NCI-H460 (cell line): ENCODE measurements around the gene METAP2. TPM values are rescaled to one million over a fixed set of nuclear protein-coding genes. Genes with fewer than 3 reads are reported as not detected.

ENCODE experiments used
- DNase-seq: peaks from one replicate; pipeline ENCODE4 v3.0.0-alpha.2; 2016; ENCODE audit warnings: low read depth; ENCODE audit errors: extremely low read depth
- small RNA-seq, 2 experiments: library from RNA; depleted of rRNA; stranded (forward); fragments of <200 nt; gene quantifications; one replicate each; pipeline ENCODE3, GENCODE V24; 2014
- total RNA-seq: library from RNA; depleted of rRNA; stranded (reverse); fragments of >200 nt; shearing (Covaris generic); gene quantifications from 2 replicates; pipeline ENCODE4 v1.2.3, GENCODE V29; 2014; rRNA removed

METAP2 gene
- total RNA-seq, 1 experiment from 2014 or later = 168 TPM

GRCh38 chr12:95547522-95548055, 73.6 kb downstream of the METAP2 start:
- no peak for DNase-seq

- no peak for DNase-seq
These were observed 74.1 kb downstream of the METAP2 start for GRCh38 chr12:95548056-95548538.

GRCh38 chr12:95548539-95549391, 74.8 kb downstream of the METAP2 start:
- DNase-seq = no peak

GRCh38 chr12:95549392-95550084, 75.6 kb downstream of the METAP2 start:
- no peak for DNase-seq

- no peak for DNase-seq
These were observed 77.4 kb downstream of the METAP2 start, which contains the start of gene USP44 for GRCh38 chr12:95551305-95551704. TSS of gene USP44 (minus strand) at chr12:95551476. CDS start at chr12:95534256, 17,220 bp downstream.

- no peak for DNase-seq
These were observed 78.1 kb downstream of the METAP2 start for GRCh38 chr12:95551913-95552516.

- no peak for DNase-seq
These were observed 79.4 kb downstream of the METAP2 start for GRCh38 chr12:95553197-95553943.

GRCh38 chr12:95554532-95555071, 80.7 kb downstream of the METAP2 start:
- no peak for DNase-seq

GRCh38 chr12:95557625-95558024, 83.7 kb downstream of the METAP2 start:
- DNase-seq = no peak

Small RNA genes lying within 50 kb of the gene (small RNA-seq; reads per million reads assigned to genes)
- gene RNU6-735P = 0 reads per million in 2 experiments

Other genes starting within 250 kb of the METAP2 start
- gene USP44, start 77.3 kb downstream of the METAP2 start, total RNA-seq = 0.09 TPM in 1 of 2 replicates, not detected in the other